HEK293 (cell line): Measurements from ENCODE around the gene IDI2.

Source experiments
- EGR2 ChIP-seq: fragments of 450-650 bp; formaldehyde crosslinking; IDR thresholded peaks from 2 replicates; pipeline ENCODE4 v1.5.1; 2016; ENCODE audit warnings: low read depth, missing biosample characterization, missing genetic modification characterization
- SETDB1 ChIP-seq: IDR thresholded peaks from one replicate; pipeline ENCODE4 v1.6.1; 2017; ENCODE audit warnings: mild to moderate bottlenecking, low read length, moderate library complexity, mixed read lengths; ENCODE audit not compliant: insufficient read length
- TCF7L2 ChIP-seq: IDR thresholded peaks from 2 replicates; pipeline ENCODE4 v1.6.1; 2011; ENCODE audit warnings: low read depth, mild to moderate bottlenecking, inconsistent platforms, low read length, moderate library complexity, borderline replicate concordance
- YY1 ChIP-seq: fragments of 450-650 bp; formaldehyde crosslinking; IDR thresholded peaks from 2 replicates; pipeline ENCODE4 v1.5.1; 2018; ENCODE audit warnings: missing biosample characterization, missing genetic modification characterization
- ZNF121 ChIP-seq: fragments of 450-650 bp; formaldehyde crosslinking; IDR thresholded peaks from 2 replicates; pipeline ENCODE4 v1.5.1; 2016; ENCODE audit warnings: missing biosample characterization, missing genetic modification characterization
- ZNF324 ChIP-seq: fragments of 450-650 bp; formaldehyde crosslinking; IDR thresholded peaks from 2 replicates; pipeline ENCODE4 v1.5.1; 2016; ENCODE audit warnings: missing biosample characterization, missing genetic modification characterization
- ZNF521 ChIP-seq: fragments of 450-650 bp; formaldehyde crosslinking; IDR thresholded peaks from 2 replicates; pipeline ENCODE4 v1.5.1; 2017; ENCODE audit warnings: missing biosample characterization, mild to moderate bottlenecking, missing genetic modification characterization
- ZNF624 ChIP-seq: fragments of 450-650 bp; formaldehyde crosslinking; IDR thresholded peaks from 2 replicates; pipeline ENCODE4 v1.5.1; 2017; ENCODE audit warnings: missing biosample characterization, missing genetic modification characterization
- ZNF670 ChIP-seq: fragments of 450-650 bp; formaldehyde crosslinking; IDR thresholded peaks from 2 replicates; pipeline ENCODE4 v1.5.1; 2016; ENCODE audit warnings: missing biosample characterization, missing genetic modification characterization, low read depth
- ZNF704 ChIP-seq: fragments of 450-650 bp; formaldehyde crosslinking; IDR thresholded peaks from 2 replicates; pipeline ENCODE4 v1.5.1; 2016; ENCODE audit warnings: missing biosample characterization, missing genetic modification characterization
- ZNF768 ChIP-seq: fragments of 450-650 bp; formaldehyde crosslinking; IDR thresholded peaks from 2 replicates; pipeline ENCODE4 v1.5.1; 2018; ENCODE audit warnings: missing biosample characterization, mild to moderate bottlenecking, missing genetic modification characterization
- ZNF791 ChIP-seq: fragments of 450-650 bp; formaldehyde crosslinking; IDR thresholded peaks from 2 replicates; pipeline ENCODE4 v1.5.1; 2016; ENCODE audit warnings: missing biosample characterization, missing genetic modification characterization
- ZSCAN23 ChIP-seq: fragments of 450-650 bp; formaldehyde crosslinking; IDR thresholded peaks from 2 replicates; pipeline ENCODE4 v1.5.1; 2016; ENCODE audit warnings: missing biosample characterization, missing genetic modification characterization
- TF ChIP-seq, protein P1 (sequence below): fragments of 450-650 bp; formaldehyde crosslinking; IDR thresholded peaks from 2 replicates; pipeline ENCODE4 v1.5.1; 2016; ENCODE audit warnings: missing biosample characterization, missing genetic modification characterization

GRCh38 chr10:1047937-1048336, 22.3 kb upstream of the IDI2 start:
- TF ChIP-seq, protein P1, sequence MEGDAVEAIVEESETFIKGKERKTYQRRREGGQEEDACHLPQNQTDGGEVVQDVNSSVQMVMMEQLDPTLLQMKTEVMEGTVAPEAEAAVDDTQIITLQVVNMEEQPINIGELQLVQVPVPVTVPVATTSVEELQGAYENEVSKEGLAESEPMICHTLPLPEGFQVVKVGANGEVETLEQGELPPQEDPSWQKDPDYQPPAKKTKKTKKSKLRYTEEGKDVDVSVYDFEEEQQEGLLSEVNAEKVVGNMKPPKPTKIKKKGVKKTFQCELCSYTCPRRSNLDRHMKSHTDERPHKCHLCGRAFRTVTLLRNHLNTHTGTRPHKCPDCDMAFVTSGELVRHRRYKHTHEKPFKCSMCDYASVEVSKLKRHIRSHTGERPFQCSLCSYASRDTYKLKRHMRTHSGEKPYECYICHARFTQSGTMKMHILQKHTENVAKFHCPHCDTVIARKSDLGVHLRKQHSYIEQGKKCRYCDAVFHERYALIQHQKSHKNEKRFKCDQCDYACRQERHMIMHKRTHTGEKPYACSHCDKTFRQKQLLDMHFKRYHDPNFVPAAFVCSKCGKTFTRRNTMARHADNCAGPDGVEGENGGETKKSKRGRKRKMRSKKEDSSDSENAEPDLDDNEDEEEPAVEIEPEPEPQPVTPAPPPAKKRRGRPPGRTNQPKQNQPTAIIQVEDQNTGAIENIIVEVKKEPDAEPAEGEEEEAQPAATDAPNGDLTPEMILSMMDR (tag by site-specific recombination), result no peak
- TF ChIP-seq ZNF768 (tag by site-specific recombination), result no peak
- no peak for TF ChIP-seq EGR2 (tag by site-specific recombination)
- TF ChIP-seq ZNF324 (tag by site-specific recombination), result no peak
- no peak for TF ChIP-seq ZNF670 (tag by site-specific recombination)
- no peak for TF ChIP-seq ZNF521 (tag by site-specific recombination)
- no peak for TF ChIP-seq YY1 (tag by site-specific recombination)
- TF ChIP-seq ZNF791 (tag by site-specific recombination), result no peak
- no peak for TF ChIP-seq ZNF121 (tag by site-specific recombination)
- no peak for TF ChIP-seq ZNF704 (tag by site-specific recombination)
- TF ChIP-seq ZSCAN23, result no peak
- no peak for TF ChIP-seq SETDB1
- no peak for TF ChIP-seq TCF7L2
- no peak for TF ChIP-seq ZNF624 (tag by site-specific recombination)
